Endothelial cell of umbilical vein (primary cell): ENCODE measurements around the gene DUSP11. TPM values are rescaled to one million over a fixed set of nuclear protein-coding genes. Genes with fewer than 3 reads are reported as not detected.

Experiments
- BruUV-seq: library from RNA; stranded (reverse); fragments of 400-500 nt; replicated peaks from 2 replicates; lab custom pipeline; 2021; lab: Mats Ljungman, UMichigan
- CTCF ChIA-PET: fragments of 300-600, 350-600 bp; sonication (Branson Sonifier 250); formaldehyde crosslinking; loops from one replicate; lab custom pipeline; 2021; ENCODE audit warnings: antibody characterized with exemption, inconsistent platforms; lab: Charles Lee
- POLR2A ChIA-PET: fragments of 300-600, 350-600 bp; sonication (Branson Sonifier 250); formaldehyde crosslinking; loops from one replicate; lab custom pipeline; 2021; ENCODE audit warnings: antibody characterized with exemption, inconsistent platforms; lab: Charles Lee
- DNase-seq: peaks from one replicate; pipeline ENCODE4 v3.0.0-alpha.2; 2011; ENCODE audit warnings: low read depth, low spot score
- FAIRE-seq: peaks from 2 replicates; lab custom pipeline; 2011; peaks lifted over from hg19 to GRCh38; lab: Jason Lieb, UNC
- H2AFZ ChIP-seq: 2 replicates; pipeline ENCODE4 v1.6.0; 2012; ENCODE audit warnings: low read depth, low read length, control low read depth, inconsistent platforms
- H3K27ac ChIP-seq: 2 replicates; pipeline ENCODE4 v1.5.1; 2011; ENCODE audit warnings: low read depth, mild to moderate bottlenecking, control low read depth, low read length, moderate library complexity; ENCODE audit not compliant: insufficient read depth
- H3K27me3 ChIP-seq, 2 experiments: 2 replicates each; pipeline versions ENCODE4 v1.6.0 to v1.6.1; 2011; ENCODE audit warnings: low read length in 2 of 2, mixed read lengths in 1 of 2; ENCODE audit not compliant: control insufficient read depth in 2 of 2, insufficient read depth in 2 of 2
- H3K36me3 ChIP-seq, 2 experiments: 2 replicates in 1 of 2; 3 replicates in 1 of 2; pipeline ENCODE4 v1.5.1; 2011; ENCODE audit warnings: low read length in 2 of 2, mild to moderate bottlenecking in 1 of 2, moderate library complexity in 1 of 2; ENCODE audit not compliant: control insufficient read depth in 2 of 2, insufficient read depth in 2 of 2; ENCODE audit errors: extremely low read depth in 1 of 2
- H3K4me1 ChIP-seq: 3 replicates; pipeline ENCODE4 v1.5.1; 2011; ENCODE audit warnings: mild to moderate bottlenecking, low read length; ENCODE audit not compliant: control insufficient read depth, insufficient read depth; ENCODE audit errors: extremely low read depth
- H3K4me2 ChIP-seq: 2 replicates; pipeline ENCODE4 v1.6.1; 2011; ENCODE audit warnings: low read length, control low read depth, mixed read lengths; ENCODE audit not compliant: insufficient read depth
- H3K4me3 ChIP-seq, 3 experiments: fragments of 200-600 bp in 1 of 3; sonication (generic), shearing (Covaris generic) in 1 of 3; replicated peaks in 1 of 3; 2 replicates each; pipeline ENCODE4 v1.5.1; 2011 to 2016; ENCODE audit warnings: control low read depth in 3 of 3, low read length in 3 of 3, mild to moderate bottlenecking in 2 of 3, inconsistent platforms in 1 of 3, low read depth in 1 of 3, moderate library complexity in 1 of 3; ENCODE audit not compliant: insufficient read depth in 1 of 3
- H3K79me2 ChIP-seq: 2 replicates; pipeline ENCODE4 v1.6.0; 2012; ENCODE audit warnings: low read length, inconsistent platforms; ENCODE audit not compliant: control insufficient read depth, insufficient read depth
- H3K9ac ChIP-seq: replicated peaks from 2 replicates; pipeline ENCODE3; 2011; ENCODE audit warnings: low read length, control low read depth; ENCODE audit not compliant: insufficient read depth; ENCODE audit errors: extremely low read depth
- H3K9me1 ChIP-seq: replicated peaks from 3 replicates; pipeline ENCODE4 v1.6.0; 2011; ENCODE audit warnings: mild to moderate bottlenecking, low read length; ENCODE audit not compliant: control insufficient read depth, insufficient read depth; ENCODE audit errors: extremely low read depth
- H3K9me3 ChIP-seq: replicated peaks from 2 replicates; pipeline ENCODE4 v1.5.1; 2012; ENCODE audit warnings: low read length, inconsistent platforms; ENCODE audit not compliant: control insufficient read depth, insufficient read depth
- H4K20me1 ChIP-seq: replicated peaks from 2 replicates; pipeline ENCODE3; 2011; ENCODE audit warnings: mild to moderate bottlenecking, low read length; ENCODE audit not compliant: control insufficient read depth, insufficient read depth; ENCODE audit errors: extremely low read depth
- CTCF ChIP-seq, 2 donors: IDR thresholded peaks; 1 replicate in 1 of 2; 2 replicates in 1 of 2; pipeline ENCODE4 v1.5.1; 2011; ENCODE audit warnings: low read length in 2 of 2, mild to moderate bottlenecking in 2 of 2, moderate library complexity in 2 of 2, control low read depth in 1 of 2, inconsistent platforms in 1 of 2, low read depth in 1 of 2; ENCODE audit not compliant: insufficient read depth in 1 of 2; ENCODE audit errors: extremely low read depth in 1 of 2
- EZH2 ChIP-seq: IDR thresholded peaks from 2 replicates; pipeline ENCODE4 v1.6.1; 2012; ENCODE audit warnings: borderline replicate concordance, low read depth, mild to moderate bottlenecking, moderate library complexity, low read length, inconsistent platforms; ENCODE audit not compliant: severe bottlenecking
- GATA2 ChIP-seq: IDR thresholded peaks from 2 replicates; pipeline ENCODE4 v1.7.0; 2011; ENCODE audit warnings: low read depth, mild to moderate bottlenecking, moderate library complexity, mixed read lengths, low read length; ENCODE audit not compliant: insufficient read length, insufficient read depth
- JUN ChIP-seq: IDR thresholded peaks from 2 replicates; pipeline ENCODE4 v1.6.1; 2011; ENCODE audit warnings: borderline replicate concordance, low read depth; ENCODE audit not compliant: insufficient read length, insufficient read depth
- MAX ChIP-seq: IDR thresholded peaks from 2 replicates; pipeline ENCODE4 v1.6.1; 2011; ENCODE audit not compliant: insufficient read depth, insufficient read length
- MYC ChIP-seq: IDR thresholded peaks from one replicate; pipeline ENCODE4 v1.6.1; 2011; ENCODE audit warnings: mild to moderate bottlenecking, low read depth, low read length
- POLR2A ChIP-seq: IDR thresholded peaks from 2 replicates; pipeline ENCODE4 v1.6.1; 2012; ENCODE audit warnings: low read depth, mild to moderate bottlenecking, control low read depth, low read length
- POLR2AphosphoS5 ChIP-seq: IDR thresholded peaks from 2 replicates; pipeline ENCODE4 v1.6.1; 2012; ENCODE audit warnings: low read depth, mild to moderate bottlenecking, control low read depth, low read length, moderate library complexity; ENCODE audit not compliant: insufficient read depth
- dilution Hi-C: fragments of 300-500 bp; cut with MboI; formaldehyde crosslinking; loops from one replicate; pipeline ENCODE4 v1.15.0; 2019; ENCODE audit warnings: low sequenced_read_pairs; ENCODE audit not compliant: extremely low pct_ligation_motif_present
- intact Hi-C: fragments of 100-400 bp; cut with micrococcal nuclease; formaldehyde crosslinking; loops from one replicate; pipeline ENCODE4 v1.10.0; 2022
- polyA plus RNA-seq, 4 experiments: library from polyadenylated mRNA; depleted of rRNA in 3 of 4; stranded (reverse) in 3 of 4; unstranded in 1 of 4; fragments of >200 nt; gene quantifications; 2 replicates each; pipeline versions ENCODE4 v1.2.1 to v1.2.3, GENCODE V29; 2011 to 2012; ENCODE audit warnings: missing spikeins in 1 of 4
- total RNA-seq: library from RNA; stranded (reverse); gene quantifications from 2 replicates; pipeline ENCODE4 v1.2.3, GENCODE V29; 2021

Gene DUSP11
- total and polyA plus RNA-seq, 2 donors (not counting 3 experiments of a cell fraction or from before 2014, with no cell fraction given) = 18.6 to 27.0 TPM

- no peaks in the 10 kb centered on the region for H3K9me1 ChIP-seq
- H3K4me3 ChIP-seq = no peak overlapping the region
- intact Hi-C loops (loop anchor here (10.0 kb wide), 2 partner anchors 433 to 573 kb away; no protein-coding TSS in a partner anchor), dilution Hi-C loops (no loop called here)
- TF ChIP-seq MAX (no peak), EZH2 (no peak), POLR2A (no peak), CTCF (IDR thresholded peaks at IDR 0.05; ENCODE audit: extremely low read depth in 1 of 2, insufficient read depth in 1 of 2, low read depth in 1 of 2, low read length in 2 of 2) (no peak), MYC (no peak), JUN (no peak), GATA2 (no peak), POLR2AphosphoS5 (no peak)
- H2AFZ ChIP-seq = no peak overlapping the region
- H3K9me3 ChIP-seq = no peaks in the 10 kb centered on the region
- DNase-seq (no peak), FAIRE-seq (no peak)
- no peaks in the 10 kb centered on the region for H3K4me1 ChIP-seq
- no peak overlapping the region for H3K27ac ChIP-seq
- no TSS peak for BruUV-seq
- H3K36me3 ChIP-seq = no peaks in the 10 kb centered on the region
- H3K4me2 ChIP-seq = no peak overlapping the region
- no peaks in the 10 kb centered on the region for H4K20me1 ChIP-seq
- H3K27me3 ChIP-seq = peaks cover 14 to 26% of the 10 kb centered on the region in 2 experiments
- ChIA-PET CTCF (interaction anchor here (0.9 to 4.2 kb wide), 4 partner anchors 10 to 512 kb away, joined by 3 to 100 read pairs (median 6); partner anchors contain the start of gene BOLA3), POLR2A (no interaction called here)
- H3K79me2 ChIP-seq = no peaks in the 10 kb centered on the region
- no peak overlapping the region for H3K9ac ChIP-seq
These were observed 41.8 kb upstream of the DUSP11 start for GRCh38 chr2:73821669-73822068.
